H1 (cell line): ENCODE results near the gene CAPN10. TPM values are rescaled to one million over a fixed set of nuclear protein-coding genes. Genes with fewer than 3 reads are reported as not detected.

ENCODE experiments used
- BACH1 ChIP-seq: IDR thresholded peaks from 2 replicates; pipeline ENCODE4 v1.6.1; 2012; ENCODE audit warnings: low read length, improper control_type of control experiment
- CTBP2 ChIP-seq: IDR thresholded peaks from 2 replicates; pipeline ENCODE4 v1.7.0; 2011; ENCODE audit warnings: borderline replicate concordance, mild to moderate bottlenecking, moderate library complexity, mixed read lengths, low read length; ENCODE audit not compliant: insufficient read depth, insufficient read length
- EGR1 ChIP-seq: IDR thresholded peaks from 2 replicates; pipeline ENCODE4 v1.6.1; 2011; ENCODE audit warnings: low read depth, low read length, borderline replicate concordance
- JUND ChIP-seq: IDR thresholded peaks from 2 replicates; pipeline ENCODE4 v1.6.1; 2011; ENCODE audit warnings: mild to moderate bottlenecking, improper control_type of control experiment, low read length
- NANOG ChIP-seq: IDR thresholded peaks from 2 replicates; pipeline ENCODE4 v1.6.1; 2011; ENCODE audit warnings: low read length, low read depth, mild to moderate bottlenecking, inconsistent platforms; ENCODE audit not compliant: insufficient read depth, poor library complexity, severe bottlenecking
- SP1 ChIP-seq: IDR thresholded peaks from 2 replicates; pipeline ENCODE4 v1.6.1; 2011; ENCODE audit warnings: low read depth, low read length
- SRF ChIP-seq: IDR thresholded peaks from 2 replicates; pipeline ENCODE4 v1.6.1; 2011; ENCODE audit warnings: mild to moderate bottlenecking, low read depth, low read length, moderate library complexity
- polyA plus RNA-seq, 7 experiments: library from polyadenylated mRNA; depleted of rRNA in 3 of 7; stranded (reverse) in 5 of 7; unstranded in 2 of 7; fragments of >200 nt in 5 of 7; fragments of 200-250 nt in 2 of 7; gene quantifications; 1 replicate in 5 of 7; 2 replicates in 1 of 7; 4 replicates in 1 of 7; pipeline versions ENCODE4 v1.2.1 to v1.2.3, GENCODE V29; 2011 to 2013; ENCODE audit warnings: missing spikeins in 2 of 7, mixed read lengths in 2 of 7
- total RNA-seq: library from RNA; stranded (reverse); fragmentation: NEBNext Ultra II Directional; extraction: Animal tissue kit (Norgen Biotek cat#: 25700); gene quantifications from 2 replicates; pipeline ENCODE4 v1.2.1, GENCODE V29; 2021
- TF ChIP-seq, protein P1 (sequence below): IDR thresholded peaks from 2 replicates; pipeline ENCODE4 v1.6.1; 2011; ENCODE audit warnings: low read length, improper control_type of control experiment

CAPN10 gene
- total and polyA plus RNA-seq, 2 of the 8 experiments (the other 6 are each of a cell fraction or from before 2014, with no cell fraction given) = 30.7 to 39.8 TPM

GRCh38 chr2:240575101-240575965, 11.2 kb upstream of the CAPN10 start (continued):
- no peak for TF ChIP-seq JUND
- TF ChIP-seq CTBP2 = no peak
- no peak for TF ChIP-seq BACH1
- TF ChIP-seq SRF = no peak
- TF ChIP-seq EGR1 = no peak
- no peak for TF ChIP-seq SP1
- TF ChIP-seq, protein P1, sequence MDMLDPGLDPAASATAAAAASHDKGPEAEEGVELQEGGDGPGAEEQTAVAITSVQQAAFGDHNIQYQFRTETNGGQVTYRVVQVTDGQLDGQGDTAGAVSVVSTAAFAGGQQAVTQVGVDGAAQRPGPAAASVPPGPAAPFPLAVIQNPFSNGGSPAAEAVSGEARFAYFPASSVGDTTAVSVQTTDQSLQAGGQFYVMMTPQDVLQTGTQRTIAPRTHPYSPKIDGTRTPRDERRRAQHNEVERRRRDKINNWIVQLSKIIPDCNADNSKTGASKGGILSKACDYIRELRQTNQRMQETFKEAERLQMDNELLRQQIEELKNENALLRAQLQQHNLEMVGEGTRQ = no peak
- TF ChIP-seq NANOG = no peak
